ENCODE measurements around the gene NMNAT3.
"Not testable (repeated sequence)": the region's sequence is repeated elsewhere in the genome, so short reads cannot be mapped to it uniquely, and the experiment has no call there.

NMNAT3 gene

DNA sequence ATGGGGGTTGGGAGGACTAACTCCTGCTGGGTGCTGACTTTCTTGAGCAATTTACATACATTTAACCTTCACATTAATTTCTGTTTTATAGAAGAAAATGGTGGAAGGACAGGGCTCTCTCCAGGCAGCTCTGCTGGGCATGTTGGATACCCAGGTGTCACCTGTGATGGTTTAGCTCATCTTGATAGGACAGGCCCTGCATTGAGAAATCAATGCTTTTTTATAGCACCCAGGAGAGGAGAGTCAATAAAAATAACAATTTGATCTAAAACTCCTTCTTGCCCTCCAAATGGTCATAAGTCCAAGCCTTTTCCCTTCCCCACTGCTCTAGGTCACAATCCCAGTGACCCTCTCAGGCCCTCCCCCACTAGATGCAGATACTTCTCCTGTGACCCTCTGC is 90.0 kb downstream of the NMNAT3 start:
- POLR2A ChIA-PET (ENCODE audit: low non-redundant PET), result no interaction called here
- DNase-seq (ENCODE audit: low spot score), result no peak
- no peak overlapping the region for H3K27ac ChIP-seq
- no peak for TF ChIP-seq CTCF (conservative IDR thresholded peaks at IDR 0.05; ENCODE audit: low read depth)
- CTCF ChIA-PET, result interaction anchor here (0.6 kb wide), 1 partner anchor 230 kb away, joined by 6 read pairs; no protein-coding TSS in a partner anchor

DNA sequence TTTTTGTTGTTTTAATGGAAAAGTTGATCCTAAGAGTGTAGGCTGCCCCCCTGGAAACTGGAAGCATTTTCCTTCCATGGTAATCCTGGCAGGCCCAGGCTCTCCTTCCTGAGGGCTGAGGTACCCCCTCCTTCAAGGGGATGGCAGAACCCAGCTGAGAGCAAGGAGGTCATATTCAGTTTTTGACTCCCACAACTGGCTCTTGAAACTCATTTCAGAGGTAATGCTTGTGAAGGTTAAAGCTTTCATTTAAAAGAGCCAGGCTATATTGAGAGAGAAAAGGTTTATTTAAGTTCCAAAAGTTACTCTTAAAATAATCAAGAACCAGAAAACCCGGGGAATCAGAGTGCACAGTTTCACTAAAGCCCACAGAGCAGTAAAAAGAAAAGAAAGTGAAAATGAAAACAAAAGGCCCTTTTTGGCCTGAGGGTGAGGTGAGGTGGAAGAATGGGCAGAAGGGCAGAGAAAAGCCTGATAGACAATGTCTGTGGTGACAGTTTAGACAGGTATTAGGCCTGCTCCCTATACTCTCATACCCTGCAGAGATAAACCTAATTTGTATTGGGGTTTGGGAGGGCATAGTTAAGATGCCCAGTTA is 91.3 kb downstream of the NMNAT3 start:
- ChIA-PET POLR2A (ENCODE audit: low non-redundant PET) (no interaction called here), CTCF (interaction anchor here (0.7 kb wide), 1 partner anchor 179 kb away, joined by 3 read pairs; no protein-coding TSS in a partner anchor)
- no peak for DNase-seq (ENCODE audit: low spot score)
- no peak overlapping the region for H3K27ac ChIP-seq
- no peak for TF ChIP-seq CTCF (conservative IDR thresholded peaks at IDR 0.05; ENCODE audit: low read depth)

- no peak overlapping the region for H3K27ac ChIP-seq
- no peak for TF ChIP-seq CTCF (conservative IDR thresholded peaks at IDR 0.05; ENCODE audit: low read depth)
These were observed 92.0 kb downstream of the NMNAT3 start for GRCh38 chr3:139585820-139586219.

DNA sequence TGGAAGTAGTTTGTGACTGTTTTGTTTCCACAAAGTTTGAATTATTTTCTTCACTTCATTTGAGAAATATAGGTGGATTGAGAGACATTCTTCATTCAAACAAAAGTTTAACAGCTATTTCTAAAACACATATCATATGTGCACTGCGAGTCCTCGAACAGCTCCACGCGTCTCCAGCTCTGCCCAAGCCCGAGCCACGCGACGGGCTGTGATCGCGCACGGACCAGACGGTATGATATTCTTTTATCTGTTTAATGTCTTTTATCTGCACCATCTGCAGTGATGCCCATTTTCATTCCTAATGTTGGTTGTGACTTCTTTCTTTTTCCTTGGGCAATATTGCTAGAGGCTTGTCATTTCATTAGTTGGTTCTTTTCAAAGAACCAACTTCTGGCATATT is 94.1 kb downstream of the NMNAT3 start:
- CTCF ChIA-PET, result interaction anchor here (0.7 kb wide), 1 partner anchor 41 kb away, joined by 3 read pairs; no protein-coding TSS in a partner anchor
- POLR2A ChIA-PET (ENCODE audit: low non-redundant PET); H3K27ac ChIP-seq; DNase-seq (ENCODE audit: low spot score): not testable (repeated sequence)

More at GRCh38 chr3:139585820-139586219, 92.0 kb downstream of the NMNAT3 start:
- CTCF ChIA-PET, result interaction anchor here (0.6 kb wide), 1 partner anchor 172 kb away, joined by 3 read pairs; no protein-coding TSS in a partner anchor
- POLR2A ChIA-PET (ENCODE audit: low non-redundant PET), result no interaction called here
- DNase-seq (ENCODE audit: low spot score), result no peak

- CTCF ChIA-PET, result no interaction called here
- H3K27ac ChIP-seq, result no peak overlapping the region
- TF ChIP-seq CTCF (conservative IDR thresholded peaks at IDR 0.05; ENCODE audit: low read depth), result no peak
- POLR2A ChIA-PET (ENCODE audit: low non-redundant PET), result no interaction called here
- no peak for DNase-seq (ENCODE audit: low spot score)
These were observed 99.0 kb downstream of the NMNAT3 start for GRCh38 chr3:139578783-139579182.

DNA sequence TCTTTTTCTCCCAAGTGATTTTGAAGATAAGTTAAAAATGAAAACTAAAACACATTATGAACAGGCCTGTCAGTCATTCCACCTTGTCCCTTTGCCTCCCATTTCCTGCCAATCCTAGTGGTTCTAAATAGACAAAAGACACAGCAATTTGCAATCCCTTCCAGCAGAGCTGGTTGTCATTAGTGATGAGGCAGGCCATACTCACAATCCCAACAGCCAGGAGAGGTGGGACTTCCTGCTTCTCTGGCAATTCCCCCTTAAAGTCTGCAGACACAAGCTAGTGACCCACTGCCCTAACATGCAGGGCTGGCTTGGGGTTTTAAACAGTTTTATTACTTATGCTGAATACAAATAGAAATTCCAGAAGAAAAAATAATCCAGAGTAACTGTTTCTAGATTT is 99.9 kb downstream of the NMNAT3 start:
- DNase-seq (ENCODE audit: low spot score), result no peak
- no peak for TF ChIP-seq CTCF (conservative IDR thresholded peaks at IDR 0.05; ENCODE audit: low read depth)
- ChIA-PET CTCF (no interaction called here), POLR2A (ENCODE audit: low non-redundant PET) (no interaction called here)
- no peak overlapping the region for H3K27ac ChIP-seq

GRCh38 chr3:139577346-139577745 is 100.4 kb downstream of the NMNAT3 start:
- ChIA-PET POLR2A (ENCODE audit: low non-redundant PET) (no interaction called here), CTCF (no interaction called here)
- DNase-seq (ENCODE audit: low spot score), result no peak

More at GRCh38 chr3:139577346-139577745, 100.4 kb downstream of the NMNAT3 start:
- no peak overlapping the region for H3K27ac ChIP-seq
- no peak for TF ChIP-seq CTCF (conservative IDR thresholded peaks at IDR 0.05; ENCODE audit: low read depth)

Measured in RWPE1 (cell line).